ENCODE results near the gene ENOX2.

- TF ChIP-seq, protein P1, sequence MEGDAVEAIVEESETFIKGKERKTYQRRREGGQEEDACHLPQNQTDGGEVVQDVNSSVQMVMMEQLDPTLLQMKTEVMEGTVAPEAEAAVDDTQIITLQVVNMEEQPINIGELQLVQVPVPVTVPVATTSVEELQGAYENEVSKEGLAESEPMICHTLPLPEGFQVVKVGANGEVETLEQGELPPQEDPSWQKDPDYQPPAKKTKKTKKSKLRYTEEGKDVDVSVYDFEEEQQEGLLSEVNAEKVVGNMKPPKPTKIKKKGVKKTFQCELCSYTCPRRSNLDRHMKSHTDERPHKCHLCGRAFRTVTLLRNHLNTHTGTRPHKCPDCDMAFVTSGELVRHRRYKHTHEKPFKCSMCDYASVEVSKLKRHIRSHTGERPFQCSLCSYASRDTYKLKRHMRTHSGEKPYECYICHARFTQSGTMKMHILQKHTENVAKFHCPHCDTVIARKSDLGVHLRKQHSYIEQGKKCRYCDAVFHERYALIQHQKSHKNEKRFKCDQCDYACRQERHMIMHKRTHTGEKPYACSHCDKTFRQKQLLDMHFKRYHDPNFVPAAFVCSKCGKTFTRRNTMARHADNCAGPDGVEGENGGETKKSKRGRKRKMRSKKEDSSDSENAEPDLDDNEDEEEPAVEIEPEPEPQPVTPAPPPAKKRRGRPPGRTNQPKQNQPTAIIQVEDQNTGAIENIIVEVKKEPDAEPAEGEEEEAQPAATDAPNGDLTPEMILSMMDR (IDR thresholded peaks at IDR 0.05): no peak
- TF ChIP-seq POLR2A (IDR thresholded peaks at IDR 0.05): no peak
Observed at GRCh38 chrX:130810561-130810960, 92.4 kb downstream of the ENOX2 start.
